ENCODE measurements around the gene EYS.

DNA sequence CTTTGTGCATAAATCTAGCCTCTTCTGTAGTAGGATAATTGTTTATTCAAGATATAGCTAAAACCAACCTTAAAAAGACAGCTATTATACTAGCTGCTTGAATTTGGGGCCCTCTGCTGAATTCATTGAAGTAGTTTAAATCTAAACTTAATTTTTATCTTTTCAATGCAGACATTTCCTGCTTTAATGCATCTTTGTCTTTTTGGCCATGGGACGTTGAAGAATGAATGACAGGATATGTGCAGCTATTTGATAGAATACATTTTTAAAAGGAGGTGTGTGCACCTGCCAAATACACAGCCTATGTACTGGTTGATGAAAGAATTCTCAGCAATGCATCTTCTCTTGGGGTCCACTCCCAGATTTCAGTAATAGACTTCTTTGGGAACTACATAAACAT lies 1546.5 kb downstream of the EYS start:
- TF ChIP-seq EZH2 (IDR thresholded peaks at IDR 0.05; ENCODE audit: insufficient read depth, poor library complexity, severe bottlenecking) (no peak), EZH2phosphoT487 (IDR thresholded peaks at IDR 0.05; ENCODE audit: insufficient read depth, low read depth) (no peak)

Data from GM23248 (cell line).